B cell (primary cell): ENCODE measurements around the gene CEP250. TPM values are rescaled to one million over a fixed set of nuclear protein-coding genes. Genes with fewer than 3 reads are reported as not detected.
"Not testable (repeated sequence)": the region's sequence is repeated elsewhere in the genome, so short reads cannot be mapped to it uniquely, and the experiment has no call there.

ENCODE experiments used
- ATAC-seq: fragments of 200-7000 bp; cut with Tn5 transposase; one replicate; pipeline ENCODE4 v1.10.0; 2021; ENCODE audit warnings: low read depth, mild to moderate bottlenecking, moderate number of reproducible peaks, moderate library complexity
- CTCF ChIA-PET: fragments of 350-600 bp; sonication (Branson Sonifier 250); formaldehyde crosslinking; loops from one replicate; lab custom pipeline; 2021; ENCODE audit warnings: antibody characterized with exemption, inconsistent platforms; lab: Charles Lee
- POLR2A ChIA-PET: fragments of 350-600 bp; sonication (Branson Sonifier 250); formaldehyde crosslinking; loops from one replicate; lab custom pipeline; 2021; ENCODE audit warnings: antibody characterized with exemption; lab: Charles Lee
- DNase-seq: peaks from one replicate; pipeline ENCODE4 v3.0.0; 2013
- H2AFZ ChIP-seq: 2 replicates; pipeline ENCODE4 v1.6.1; 2012; ENCODE audit warnings: mild to moderate bottlenecking, low read depth, low read length; ENCODE audit not compliant: insufficient read depth, poor library complexity, severe bottlenecking
- H3K27ac ChIP-seq, 2 donors: 1 replicate in 1 of 2; 2 replicates in 1 of 2; pipeline ENCODE4 v1.5.1; 2012 to 2013; ENCODE audit warnings: low read length in 2 of 2, mild to moderate bottlenecking in 2 of 2, moderate library complexity in 1 of 2
- H3K27me3 ChIP-seq, 4 experiments: fragments of 200-600 bp in 1 of 4; sonication (generic) in 1 of 4; replicated peaks in 1 of 4; 1 replicate in 2 of 4; 2 replicates in 2 of 4; pipeline versions ENCODE4 v1.6.1 to v1.7.0; 2013 to 2016; ENCODE audit warnings: low read length in 3 of 4, mild to moderate bottlenecking in 2 of 4, mixed read lengths in 1 of 4, moderate library complexity in 1 of 4; ENCODE audit not compliant: insufficient read depth in 4 of 4, control insufficient read depth in 3 of 4; ENCODE audit errors: control extremely low read depth in 1 of 4
- H3K36me3 ChIP-seq, 2 experiments: replicated peaks in 1 of 2; 1 replicate in 1 of 2; 2 replicates in 1 of 2; pipeline versions ENCODE4 v1.6.1 to v1.7.1; 2013; ENCODE audit warnings: low read length in 1 of 2; ENCODE audit not compliant: insufficient read depth in 2 of 2, control insufficient read depth in 1 of 2; ENCODE audit errors: control extremely low read depth in 1 of 2, extremely low read depth in 1 of 2
- H3K4me1 ChIP-seq, 2 donors: fragments of 200-600 bp in 1 of 2; sonication (generic) in 1 of 2; 1 replicate in 1 of 2; 2 replicates in 1 of 2; pipeline versions ENCODE4 v1.5.1 to v1.6.1; 2013 to 2017; ENCODE audit warnings: low read length in 2 of 2; ENCODE audit not compliant: control insufficient read depth in 2 of 2, insufficient read depth in 2 of 2
- H3K4me2 ChIP-seq: replicated peaks from 2 replicates; pipeline ENCODE3; 2012; ENCODE audit warnings: mild to moderate bottlenecking, low read depth, low read length; ENCODE audit not compliant: poor library complexity, severe bottlenecking
- H3K4me3 ChIP-seq, 5 experiments: fragments of 200-600 bp in 1 of 5; sonication (generic) in 1 of 5; 1 replicate in 3 of 5; 2 replicates in 2 of 5; pipeline versions ENCODE4 v1.5.1 to v1.7.0; 2011 to 2016; ENCODE audit warnings: low read length in 4 of 5, mild to moderate bottlenecking in 4 of 5, low read depth in 2 of 5, control low read depth in 1 of 5, moderate library complexity in 1 of 5; ENCODE audit not compliant: insufficient read depth in 1 of 5; ENCODE audit errors: control extremely low read depth in 1 of 5, extremely low read depth in 1 of 5
- H3K79me2 ChIP-seq: fragments of 200-600 bp; sonication (generic); one replicate; pipeline ENCODE4 v1.6.0; 2016; ENCODE audit warnings: low read length; ENCODE audit not compliant: control insufficient read depth, insufficient read depth
- H3K9ac ChIP-seq: fragments of 200-600 bp; sonication (generic); 2 replicates; pipeline ENCODE4 v1.6.1; 2017; ENCODE audit warnings: mild to moderate bottlenecking, low read length, moderate library complexity
- H3K9me3 ChIP-seq, 3 donors: one replicate each; pipeline versions ENCODE4 v1.6.1 to v1.7.1; 2013; ENCODE audit warnings: low read length in 2 of 3; ENCODE audit not compliant: control insufficient read depth in 2 of 3, insufficient read depth in 1 of 3; ENCODE audit errors: control extremely low read depth in 1 of 3
- H4K20me1 ChIP-seq: 2 replicates; pipeline ENCODE4 v1.6.0; 2012; ENCODE audit warnings: mild to moderate bottlenecking, low read length; ENCODE audit not compliant: insufficient read depth, control insufficient read depth, poor library complexity, severe bottlenecking
- H3K27ac Mint-ChIP-seq: one replicate; pipeline ENCODE4 v1.8.0; 2021; ENCODE audit warnings: mixed read lengths
- H3K27me3 Mint-ChIP-seq: one replicate; pipeline ENCODE4 v1.8.0; 2021; ENCODE audit warnings: mixed read lengths
- H3K4me1 Mint-ChIP-seq: one replicate; pipeline ENCODE4 v1.8.0; 2021; ENCODE audit warnings: mixed read lengths
- H3K4me3 Mint-ChIP-seq: one replicate; pipeline ENCODE4 v1.8.0; 2021; ENCODE audit warnings: mixed read lengths
- H3K9me3 Mint-ChIP-seq: one replicate; pipeline ENCODE4 v1.8.0; 2022; ENCODE audit warnings: mixed read lengths; ENCODE audit not compliant: insufficient read depth
- EZH2 ChIP-seq: IDR thresholded peaks from 2 replicates; pipeline ENCODE4 v1.6.1; 2012; ENCODE audit warnings: borderline replicate concordance, low read depth, mild to moderate bottlenecking, moderate library complexity, low read length; ENCODE audit not compliant: insufficient read depth, poor library complexity, severe bottlenecking
- WGBS: methylation state at CpG from one replicate; pipeline ENCODE4 v1.1.5; 2013; ENCODE audit warnings: missing lambda C conversion rate; ENCODE audit not compliant: insufficient coverage; 5-methylcytosine and 5-hydroxymethylcytosine counted together
- intact Hi-C: fragments of 100-400 bp; cut with micrococcal nuclease; formaldehyde crosslinking; loops from one replicate; pipeline ENCODE4 v1.10.0; 2022
- polyA plus RNA-seq: library from polyadenylated mRNA; depleted of rRNA; stranded (reverse); fragments of >200 nt; gene quantifications from 2 replicates; pipeline ENCODE4 v1.2.3, GENCODE V29; 2012
- total RNA-seq, 2 donors: library from RNA; stranded (reverse); fragments of 120-200 nt in 1 of 2; gene quantifications; 1 replicate in 1 of 2; 2 replicates in 1 of 2; pipeline versions ENCODE4 v1.2.3 to v1.2.4, GENCODE V29; 2013 to 2022

CEP250 gene
- total and polyA plus RNA-seq, 2 donors (not counting 1 experiment from before 2014, with no cell fraction given) = 14.6 to 78.5 TPM

- ATAC-seq, H3K27me3 Mint-ChIP-seq, H3K27ac ChIP-seq, H3K27me3 ChIP-seq, H2AFZ ChIP-seq, H3K9ac ChIP-seq, H3K4me3 ChIP-seq, intact Hi-C loops, H3K4me2 ChIP-seq, H3K4me3 Mint-ChIP-seq, H3K27ac Mint-ChIP-seq, H3K36me3 ChIP-seq, H3K9me3 Mint-ChIP-seq, H4K20me1 ChIP-seq, H3K9me3 ChIP-seq, DNase-seq: not testable (repeated sequence)
- H3K4me1 ChIP-seq = peaks cover 9 to 25% of the 10 kb centered on the region in 2 donors
- ChIA-PET CTCF (interaction anchor here (0.6 to 1.8 kb wide), 3 partner anchors 11 to 535 kb away, joined by 3 to 4 read pairs (median 4); no protein-coding TSS in a partner anchor), POLR2A (interaction anchor here (0.6 kb wide), 1 partner anchor 1328 kb away, joined by 3 read pairs; no protein-coding TSS in a partner anchor)
- H3K79me2 ChIP-seq = peaks cover 10% of the 10 kb centered on the region
- WGBS = 100% methylated on average over 2 of the region's 2 CpGs
- H3K4me1 Mint-ChIP-seq = peaks cover 23% of the 10 kb centered on the region
These were observed 2.1 kb downstream of the CEP250 start for GRCh38 chr20:35457539-35457938.

- peaks cover 9 to 27% of the 10 kb centered on the region in 2 donors for H3K4me1 ChIP-seq
- peaks cover 10% of the 10 kb centered on the region for H3K79me2 ChIP-seq
- no peaks in the 10 kb centered on the region for H3K9me3 ChIP-seq
- CTCF ChIA-PET = interaction anchor here (1.8 to 7.3 kb wide), 2 partner anchors 12 to 426 kb away, joined by 4 to 92 read pairs; no protein-coding TSS in a partner anchor
- no peak for TF ChIP-seq EZH2
- POLR2A ChIA-PET = no interaction called here
- Mint-ChIP-seq H3K4me1 (peaks cover 25% of the 10 kb centered on the region), H3K4me3 (no peak overlapping the region), H3K27ac (no peak overlapping the region), H3K9me3 (no peaks in the 10 kb centered on the region), H3K27me3 (no peaks in the 10 kb centered on the region)
- no peak overlapping the region for H3K27ac ChIP-seq
- no peak overlapping the region for H3K4me3 ChIP-seq
- H3K36me3 ChIP-seq = peaks cover 0 to 2% of the 10 kb centered on the region in 2 experiments
- intact Hi-C loops = no loop called here
- H3K9ac ChIP-seq = no peak overlapping the region
- DNase-seq (no peak), ATAC-seq (no peak)
- no peaks in the 10 kb centered on the region for H3K27me3 ChIP-seq
- H4K20me1 ChIP-seq = no peaks in the 10 kb centered on the region
- no peak overlapping the region for H3K4me2 ChIP-seq
- no peak overlapping the region for H2AFZ ChIP-seq
These were observed 3.0 kb downstream of the CEP250 start for GRCh38 chr20:35458388-35458787.
